ENCODE measurements around the gene MEOX1. TPM values are rescaled to one million over a fixed set of nuclear protein-coding genes. Genes with fewer than 3 reads are reported as not detected.

The MEOX1 gene
- total RNA-seq, 4 donors from 2014 or later, result 6.9 to 24.3 (median 14.0) TPM

DNA sequence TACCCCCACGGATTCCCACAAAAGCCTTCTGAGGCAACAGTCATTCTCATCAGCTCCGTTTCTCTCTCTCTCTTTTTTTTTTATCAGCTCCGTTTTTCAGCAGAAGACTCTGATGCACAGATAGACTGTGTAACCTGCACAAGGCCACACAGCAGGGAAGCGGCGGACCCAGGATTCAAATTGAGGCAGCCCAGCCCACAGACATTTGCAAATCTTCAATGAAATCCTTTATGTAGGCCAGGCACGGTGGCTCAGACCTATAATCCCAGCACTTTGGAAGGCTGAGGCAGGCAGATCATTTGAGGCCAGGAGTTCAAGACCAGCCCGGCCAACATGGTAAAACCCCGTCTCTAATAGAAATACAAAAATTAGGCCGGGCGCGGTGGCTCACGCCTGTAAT is 2.4 kb upstream of the MEOX1 start:
- Histone ChIP-seq H3K27ac (no peak overlapping the region), H3K36me3 (no peaks in the 10 kb centered on the region), H3K4me1 (peaks cover 0 to 15% of the 10 kb centered on the region in 2 donors), H3K27me3 (no peaks in the 10 kb centered on the region), H3K4me3 (no peak overlapping the region), H3K9me3 (no peaks in the 10 kb centered on the region)
- no peak for DNase-seq
- intact Hi-C loops (cut with DNase I; ENCODE audit: low total_unique reads), result no loop called here
- TF ChIP-seq POLR2A (IDR thresholded peaks at IDR 0.05), result no peak
- TF ChIP-seq CTCF (IDR thresholded peaks at IDR 0.05), result no peak

GRCh38 chr17:43663383-43663782 is 1.7 kb upstream of the MEOX1 start:
- no peak for DNase-seq
- H3K36me3 ChIP-seq, result no peaks in the 10 kb centered on the region
- H3K27me3 ChIP-seq, result no peaks in the 10 kb centered on the region
- no peak overlapping the region for H3K4me3 ChIP-seq
- intact Hi-C loops (cut with DNase I; ENCODE audit: low total_unique reads), result no loop called here
- H3K4me1 ChIP-seq, result peaks cover 0 to 15% of the 10 kb centered on the region in 2 donors
- TF ChIP-seq POLR2A (IDR thresholded peaks at IDR 0.05) (no peak), CTCF (IDR thresholded peaks at IDR 0.05) (no peak)
- H3K27ac ChIP-seq, result no peak overlapping the region
- no peaks in the 10 kb centered on the region for H3K9me3 ChIP-seq

- no peak overlapping the region for H3K27ac ChIP-seq
- intact Hi-C loops (cut with DNase I; ENCODE audit: low total_unique reads), result no loop called here
- TF ChIP-seq POLR2A (IDR thresholded peaks at IDR 0.05) (no peak), CTCF (IDR thresholded peaks at IDR 0.05) (no peak)
- no peaks in the 10 kb centered on the region for H3K9me3 ChIP-seq
- no peak for DNase-seq
- H3K4me1 ChIP-seq, result peaks cover 0 to 15% of the 10 kb centered on the region in 2 donors
- H3K36me3 ChIP-seq, result no peaks in the 10 kb centered on the region
- no peaks in the 10 kb centered on the region for H3K27me3 ChIP-seq
- no peak overlapping the region for H3K4me3 ChIP-seq
Observed at GRCh38 chr17:43662413-43663141, 855 bp upstream of the MEOX1 start.

GRCh38 chr17:43660816-43661493 is 767 bp downstream of the MEOX1 start:
- H3K4me1 ChIP-seq, result peaks cover 0 to 15% of the 10 kb centered on the region in 2 donors
- no peaks in the 10 kb centered on the region for H3K9me3 ChIP-seq
- no peaks in the 10 kb centered on the region for H3K36me3 ChIP-seq
- intact Hi-C loops (cut with DNase I; ENCODE audit: low total_unique reads), result no loop called here
- TF ChIP-seq POLR2A (IDR thresholded peaks at IDR 0.05) (no peak), CTCF (IDR thresholded peaks at IDR 0.05) (no peak)
- H3K27me3 ChIP-seq, result no peaks in the 10 kb centered on the region
- no peak for DNase-seq
- no peak overlapping the region for H3K4me3 ChIP-seq
- peak overlapping the region in 1 of 2 donors; percentile 45 for H3K27ac ChIP-seq
